ENCODE measurements around the gene GPR152. TPM values are rescaled to one million over a fixed set of nuclear protein-coding genes. Genes with fewer than 3 reads are reported as not detected.
"Not testable (repeated sequence)": the region's sequence is repeated elsewhere in the genome, so short reads cannot be mapped to it uniquely, and the experiment has no call there.

GPR152 gene
- total RNA-seq, 1 donor from 2014 or later: not detected

- no peak for DNase-seq
These were observed 36.8 kb upstream of the GPR152 start for GRCh38 chr11:67489203-67489884.

- no peak for DNase-seq
These were observed 34.1 kb upstream of the GPR152 start for GRCh38 chr11:67486481-67487195.

- DNase-seq: not testable (repeated sequence)
These were observed 33.4 kb upstream of the GPR152 start for GRCh38 chr11:67485873-67486361.

- no peak for DNase-seq
These were observed 32.4 kb upstream of the GPR152 start for GRCh38 chr11:67484847-67485311.

GRCh38 chr11:67483831-67484665 is 31.5 kb upstream of the GPR152 start:
- no peak for DNase-seq

GRCh38 chr11:67482827-67483798 is 30.6 kb upstream of the GPR152 start, which contains the start of gene AIP:
TSS of gene AIP (plus strand) at chr11:67483026. CDS start at chr11:67483159, 133 bp downstream.
- DNase-seq: peak; percentile 96

GRCh38 chr11:67482275-67482826 is 29.8 kb upstream of the GPR152 start:
- DNase-seq: no peak

- not testable (repeated sequence) for DNase-seq
These were observed 25.0 kb upstream of the GPR152 start for GRCh38 chr11:67477344-67478050.

- DNase-seq: not testable (repeated sequence)
These were observed 24.2 kb upstream of the GPR152 start for GRCh38 chr11:67476692-67477091.

- DNase-seq: no peak
These were observed 20.4 kb upstream of the GPR152 start for GRCh38 chr11:67472882-67473281.

GRCh38 chr11:67470337-67471002 is 17.9 kb upstream of the GPR152 start:
- no peak for DNase-seq

GRCh38 chr11:67469508-67469811 is 16.9 kb upstream of the GPR152 start:
- DNase-seq: no peak

- peak; percentile 94 for DNase-seq
These were observed 16.4 kb upstream of the GPR152 start, which contains the start of gene TMEM134 for GRCh38 chr11:67468759-67469507. TSS of gene TMEM134 (minus strand) at chr11:67469251. CDS start at chr11:67469192, 59 bp downstream.

GRCh38 chr11:67468456-67468758 is 15.9 kb upstream of the GPR152 start:
- no peak for DNase-seq

GRCh38 chr11:67468056-67468455 is 15.5 kb upstream of the GPR152 start:
- no peak for DNase-seq

- DNase-seq: no peak
These were observed 14.6 kb upstream of the GPR152 start for GRCh38 chr11:67466962-67467771.

GRCh38 chr11:67466367-67466766 is 13.8 kb upstream of the GPR152 start:
- no peak for DNase-seq

- not testable (repeated sequence) for DNase-seq
These were observed 13.0 kb upstream of the GPR152 start for GRCh38 chr11:67465530-67465929.
